ENCODE measurements around the gene SLC9B2. TPM values are rescaled to one million over a fixed set of nuclear protein-coding genes. Genes with fewer than 3 reads are reported as not detected.

SLC9B2 gene
- total and polyA plus RNA-seq, 4 experiments from 2014 or later = 15.9 to 19.7 (median 16.7) TPM

DNA sequence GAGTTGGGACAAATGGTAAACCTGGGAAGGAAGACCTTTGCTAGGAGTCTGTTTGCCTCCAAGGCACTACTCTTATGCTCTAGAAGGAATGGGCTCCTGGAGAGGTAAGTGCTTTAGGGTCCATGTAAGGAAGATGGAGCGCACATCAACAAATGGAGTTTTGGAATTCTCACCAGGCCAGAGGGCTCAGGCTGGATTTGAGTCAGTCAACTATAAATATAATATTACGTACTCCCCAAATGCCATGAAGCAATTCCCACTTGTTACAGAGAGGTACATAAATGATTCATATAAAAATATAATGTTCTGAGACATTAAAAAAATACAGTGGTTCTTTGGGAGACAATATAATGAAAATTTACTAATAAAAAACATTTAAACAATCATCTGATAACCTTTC is 55.4 kb downstream of the SLC9B2 start:
- Mint-ChIP-seq H3K9me3 (no peaks in the 10 kb centered on the region), H3K27me3 (no peaks in the 10 kb centered on the region), H3K4me3 (no peak overlapping the region), H3K36me3 (peaks cover 7 to 10% of the 10 kb centered on the region in 2 donors), H3K27ac (peak overlapping the region in 4 of 7 donors; percentile 97 to 99 (median 99)), H3K4me1 (peaks cover 10 to 23% (median 19%) of the 10 kb centered on the region in 4 donors)
- Histone ChIP-seq H3K4me3 (ENCODE audit: low read length in 2 of 2) (no peak overlapping the region), H3K4me1 (ENCODE audit: insufficient read depth, low read length) (peaks cover 17% of the 10 kb centered on the region), H3K36me3 (ENCODE audit: insufficient read depth, low read length) (no peaks in the 10 kb centered on the region), H3K9me3 (ENCODE audit: control insufficient read depth in 1 of 2, low read length in 2 of 2) (no peaks in the 10 kb centered on the region), H3K27ac (ENCODE audit: low read depth, low read length) (no peak overlapping the region), H3K27me3 (ENCODE audit: insufficient read depth, low read length) (no peaks in the 10 kb centered on the region)
- DNase-seq = no peak
- POLR2A ChIA-PET (ENCODE audit: partially characterized antibody) = interaction anchor here (1.8 kb wide), 1 partner anchor 193 kb away, joined by 17 read pairs; the partner anchor contains the start of gene UBE2D3
- CTCF ChIA-PET (ENCODE audit: partially characterized antibody) = no interaction called here
- intact Hi-C loops (cut with micrococcal nuclease) = no loop called here

GRCh38 chr4:103019308-103020124 is 57.0 kb downstream of the SLC9B2 start, which contains the start of gene SLC9B1:
TSS of gene SLC9B1 (minus strand) at chr4:103019705. CDS start at chr4:102991711, 27,994 bp downstream.
- H3K4me1 Mint-ChIP-seq = peaks cover 10 to 23% (median 19%) of the 10 kb centered on the region in 4 donors
- Histone ChIP-seq H3K4me3 (ENCODE audit: low read length in 2 of 2) (peak within 1 kb of the TSS; percentile 11 to 90), H3K27ac (ENCODE audit: low read depth, low read length) (peak within 1 kb of the TSS; percentile 85), H3K36me3 (ENCODE audit: insufficient read depth, low read length) (no peaks in the 10 kb centered on the region), H3K27me3 (ENCODE audit: insufficient read depth, low read length) (no peaks in the 10 kb centered on the region), H3K4me1 (ENCODE audit: insufficient read depth, low read length) (peaks cover 17% of the 10 kb centered on the region), H3K9me3 (ENCODE audit: control insufficient read depth in 1 of 2, low read length in 2 of 2) (no peaks in the 10 kb centered on the region)
- DNase-seq = peak; percentile 91 to 94 (median 93)
- ChIA-PET POLR2A (ENCODE audit: partially characterized antibody) (interaction anchor here (0.6 to 1.8 kb wide), 12 partner anchors 9 to 675 kb away, joined by 3 to 17 read pairs (median 3); partner anchors contain the start of genes CISD2, MANBA, SLC39A8 and SLC9B2), CTCF (ENCODE audit: partially characterized antibody) (interaction anchor here (0.6 to 1.9 kb wide), 5 partner anchors 12 to 674 kb away, joined by 3 to 5 read pairs (median 4); partner anchors contain the start of genes BDH2 and SLC39A8)
- H3K4me3 Mint-ChIP-seq = peak within 1 kb of the TSS; percentile 85 to 98 (median 91)
- no peaks in the 10 kb centered on the region for H3K9me3 Mint-ChIP-seq
- H3K27ac Mint-ChIP-seq = peak within 1 kb of the TSS in 6 of 7 donors; percentile 97 to 100 (median 99)
- intact Hi-C loops (cut with micrococcal nuclease) = loop anchor here (1.0 to 10.0 kb wide), 7 partner anchors 57 to 675 kb away; partner anchors contain the start of genes BDH2, CENPE, MANBA and SLC39A8
- no peaks in the 10 kb centered on the region for H3K27me3 Mint-ChIP-seq
- no peaks in the 10 kb centered on the region for H3K36me3 Mint-ChIP-seq

DNA sequence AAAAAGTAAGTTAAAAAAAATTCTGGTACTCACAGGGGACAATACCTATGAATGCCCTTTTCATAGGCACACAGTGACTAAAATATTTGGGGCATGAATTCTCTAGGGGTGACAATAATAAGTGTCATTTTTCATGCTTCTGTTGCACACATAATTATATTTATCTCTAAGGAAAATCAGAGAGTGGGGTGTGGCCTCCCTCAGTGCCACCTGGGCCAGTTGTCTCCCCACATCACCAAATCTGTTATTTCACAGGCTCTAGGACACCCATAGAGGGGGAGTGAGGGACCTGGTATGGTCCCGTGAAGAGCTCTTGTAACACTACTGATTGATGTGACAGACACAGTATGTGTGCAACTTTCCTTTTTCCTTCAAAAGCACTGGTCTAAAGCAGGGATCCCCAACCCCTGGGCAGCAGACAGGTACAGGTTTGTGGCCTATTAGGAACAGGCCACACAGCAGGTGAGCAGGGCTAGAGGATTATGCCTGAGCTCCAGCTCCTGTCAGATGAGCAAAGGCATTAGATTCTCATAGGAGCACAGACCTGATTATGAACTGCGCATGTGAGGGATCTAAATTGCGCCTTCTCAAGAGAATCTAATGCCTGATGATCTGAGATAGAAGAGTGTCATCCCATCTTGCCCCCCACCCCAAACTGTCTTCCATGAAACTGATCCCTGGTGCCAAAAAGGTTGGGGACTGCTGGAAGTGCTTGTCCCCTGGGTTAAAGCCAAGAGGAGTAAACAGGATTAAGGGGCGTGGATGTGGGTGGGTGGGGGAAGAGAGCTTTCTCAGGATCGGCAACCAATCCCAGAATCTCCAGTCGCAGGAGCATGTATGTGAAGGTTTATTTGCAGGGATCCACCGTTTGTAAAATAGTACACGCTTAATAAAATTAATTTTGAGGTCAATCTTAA is 57.9 kb downstream of the SLC9B2 start:
- intact Hi-C loops (cut with micrococcal nuclease) = loop anchor here (1.0 to 10.0 kb wide), 7 partner anchors 58 to 674 kb away; partner anchors contain the start of genes BDH2, CENPE, MANBA and SLC39A8
- no peaks in the 10 kb centered on the region for H3K27me3 Mint-ChIP-seq
- peak in 3 of 5 donors; percentile 5 to 52 (median 11) for DNase-seq
- H3K9me3 Mint-ChIP-seq = no peaks in the 10 kb centered on the region
- peak overlapping the region; percentile 85 for H3K27ac ChIP-seq (ENCODE audit: low read depth, low read length)
- ChIA-PET CTCF (ENCODE audit: partially characterized antibody) (interaction anchor here (0.6 to 1.9 kb wide), 2 partner anchors 73 to 588 kb away, joined by 5 read pairs; no protein-coding TSS in a partner anchor), POLR2A (ENCODE audit: partially characterized antibody) (interaction anchor here (1.0 to 1.5 kb wide), 5 partner anchors 10 to 258 kb away, joined by 3 to 11 read pairs (median 4); partner anchors contain the start of genes CISD2, MANBA, SLC9B2 and UBE2D3)
- peak overlapping the region; percentile 11 to 90 for H3K4me3 ChIP-seq (ENCODE audit: low read length in 2 of 2)
- H3K27me3 ChIP-seq (ENCODE audit: insufficient read depth, low read length) = no peaks in the 10 kb centered on the region
- H3K27ac Mint-ChIP-seq = peak overlapping the region in 6 of 7 donors; percentile 97 to 100 (median 99)
- H3K36me3 ChIP-seq (ENCODE audit: insufficient read depth, low read length) = no peaks in the 10 kb centered on the region
- peaks cover 17% of the 10 kb centered on the region for H3K4me1 ChIP-seq (ENCODE audit: insufficient read depth, low read length)
- no peaks in the 10 kb centered on the region for H3K9me3 ChIP-seq (ENCODE audit: control insufficient read depth in 1 of 2, low read length in 2 of 2)
- no peaks in the 10 kb centered on the region for H3K36me3 Mint-ChIP-seq
- peak overlapping the region; percentile 85 to 98 (median 91) for H3K4me3 Mint-ChIP-seq
- peaks cover 10 to 23% (median 19%) of the 10 kb centered on the region in 4 donors for H3K4me1 Mint-ChIP-seq

- Mint-ChIP-seq H3K9me3 (no peaks in the 10 kb centered on the region), H3K27ac (peak overlapping the region in 3 of 7 donors; percentile 10 to 30 (median 26)), H3K4me1 (peaks cover 0 to 2% (median 1%) of the 10 kb centered on the region in 4 donors), H3K4me3 (no peak overlapping the region), H3K36me3 (no peaks in the 10 kb centered on the region), H3K27me3 (no peaks in the 10 kb centered on the region)
- H3K27me3 ChIP-seq (ENCODE audit: insufficient read depth, low read length) = no peaks in the 10 kb centered on the region
- DNase-seq = no peak
- no peak overlapping the region for H3K27ac ChIP-seq (ENCODE audit: low read depth, low read length)
- CTCF ChIA-PET (ENCODE audit: partially characterized antibody) = interaction anchor here (3.2 kb wide), 1 partner anchor 564 kb away, joined by 9 read pairs; no protein-coding TSS in a partner anchor
- H3K36me3 ChIP-seq (ENCODE audit: insufficient read depth, low read length) = no peaks in the 10 kb centered on the region
- no peaks in the 10 kb centered on the region for H3K4me1 ChIP-seq (ENCODE audit: insufficient read depth, low read length)
- POLR2A ChIA-PET (ENCODE audit: partially characterized antibody) = no interaction called here
- H3K4me3 ChIP-seq (ENCODE audit: low read length in 2 of 2) = no peak overlapping the region
- intact Hi-C loops (cut with micrococcal nuclease) = loop anchor here (10.0 kb wide), 1 partner anchor 182 kb away; the partner anchor contains the start of gene CENPE
- no peaks in the 10 kb centered on the region for H3K9me3 ChIP-seq (ENCODE audit: control insufficient read depth in 1 of 2, low read length in 2 of 2)
Measured at GRCh38 chr4:103012551-103012950, 64.0 kb downstream of the SLC9B2 start.

- no peaks in the 10 kb centered on the region for H3K27me3 Mint-ChIP-seq
- H3K4me3 Mint-ChIP-seq = no peak overlapping the region
- H3K27me3 ChIP-seq (ENCODE audit: insufficient read depth, low read length) = no peaks in the 10 kb centered on the region
- H3K4me1 ChIP-seq (ENCODE audit: insufficient read depth, low read length) = no peaks in the 10 kb centered on the region
- peak overlapping the region in 1 of 7 donors; percentile 30 for H3K27ac Mint-ChIP-seq
- intact Hi-C loops (cut with micrococcal nuclease) = loop anchor here (10.0 kb wide), 1 partner anchor 183 kb away; the partner anchor contains the start of gene CENPE
- POLR2A ChIA-PET (ENCODE audit: partially characterized antibody) = no interaction called here
- H3K36me3 ChIP-seq (ENCODE audit: insufficient read depth, low read length) = no peaks in the 10 kb centered on the region
- H3K36me3 Mint-ChIP-seq = no peaks in the 10 kb centered on the region
- no peak for DNase-seq
- H3K4me3 ChIP-seq (ENCODE audit: low read length in 2 of 2) = no peak overlapping the region
- no peaks in the 10 kb centered on the region for H3K9me3 ChIP-seq (ENCODE audit: control insufficient read depth in 1 of 2, low read length in 2 of 2)
- H3K9me3 Mint-ChIP-seq = no peaks in the 10 kb centered on the region
- no peak overlapping the region for H3K27ac ChIP-seq (ENCODE audit: low read depth, low read length)
- CTCF ChIA-PET (ENCODE audit: partially characterized antibody) = interaction anchor here (3.2 kb wide), 1 partner anchor 564 kb away, joined by 9 read pairs; no protein-coding TSS in a partner anchor
- peaks cover 0 to 2% (median 1%) of the 10 kb centered on the region in 4 donors for H3K4me1 Mint-ChIP-seq
Measured at GRCh38 chr4:103012060-103012459, 64.5 kb downstream of the SLC9B2 start.

DNA sequence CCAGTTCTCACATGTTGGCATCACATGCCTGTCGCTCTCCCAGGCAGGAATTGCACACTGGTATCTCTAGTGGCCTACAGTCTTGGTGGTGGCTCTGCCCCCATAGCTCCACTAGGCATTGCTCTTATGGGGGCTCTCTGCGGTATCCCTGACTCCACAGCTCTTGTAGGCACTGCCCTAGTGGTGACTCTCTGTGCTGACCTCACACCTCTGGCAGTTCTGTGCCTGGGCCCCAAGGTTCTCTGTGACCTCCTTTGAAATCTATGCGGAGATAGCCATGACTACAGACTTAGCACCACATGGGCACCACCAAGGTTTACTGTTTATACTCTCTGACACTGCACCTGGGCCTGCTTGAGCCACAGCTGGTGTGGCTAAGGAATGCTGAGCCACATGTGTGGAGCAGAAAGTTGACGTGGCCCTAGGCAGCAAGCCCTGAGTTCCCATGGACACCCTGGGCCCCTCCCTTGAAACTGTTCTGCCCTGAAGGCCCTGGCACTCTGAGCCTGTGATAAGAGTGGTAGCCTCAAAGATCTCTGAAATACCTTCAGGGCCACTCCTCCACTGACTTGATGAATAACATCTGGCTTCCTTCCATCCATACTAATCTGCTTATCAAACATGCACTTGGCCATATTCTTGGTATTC is 65.1 kb downstream of the SLC9B2 start:
- Mint-ChIP-seq H3K9me3 (no peaks in the 10 kb centered on the region), H3K4me3 (no peak overlapping the region), H3K27me3 (no peaks in the 10 kb centered on the region), H3K36me3 (no peaks in the 10 kb centered on the region), H3K4me1 (peaks cover 0 to 2% (median 1%) of the 10 kb centered on the region in 4 donors), H3K27ac (peak overlapping the region in 2 of 7 donors; percentile 30 to 49)
- Histone ChIP-seq H3K27me3 (ENCODE audit: insufficient read depth, low read length) (no peaks in the 10 kb centered on the region), H3K27ac (ENCODE audit: low read depth, low read length) (no peak overlapping the region), H3K36me3 (ENCODE audit: insufficient read depth, low read length) (no peaks in the 10 kb centered on the region), H3K9me3 (ENCODE audit: control insufficient read depth in 1 of 2, low read length in 2 of 2) (no peaks in the 10 kb centered on the region), H3K4me3 (ENCODE audit: low read length in 2 of 2) (no peak overlapping the region), H3K4me1 (ENCODE audit: insufficient read depth, low read length) (no peaks in the 10 kb centered on the region)
- CTCF ChIA-PET (ENCODE audit: partially characterized antibody) = interaction anchor here (1.0 to 3.2 kb wide), 4 partner anchors 80 to 563 kb away, joined by 3 to 9 read pairs (median 6); no protein-coding TSS in a partner anchor
- DNase-seq = no peak
- POLR2A ChIA-PET (ENCODE audit: partially characterized antibody) = interaction anchor here (0.6 to 1.3 kb wide), 2 partner anchors 9 to 580 kb away, joined by 3 read pairs; no protein-coding TSS in a partner anchor
- intact Hi-C loops (cut with micrococcal nuclease) = loop anchor here (10.0 kb wide), 1 partner anchor 183 kb away; the partner anchor contains the start of gene CENPE
